GM12872 (cell line): ENCODE results near the gene DENND5A.

Source experiments
- TF ChIP-seq, protein P1 (sequence below): IDR thresholded peaks from 3 replicates; pipeline ENCODE4 v1.5.1; 2011; ENCODE audit warnings: low read depth, mild to moderate bottlenecking, low read length, moderate library complexity; ENCODE audit not compliant: insufficient read depth

The DENND5A gene

DNA sequence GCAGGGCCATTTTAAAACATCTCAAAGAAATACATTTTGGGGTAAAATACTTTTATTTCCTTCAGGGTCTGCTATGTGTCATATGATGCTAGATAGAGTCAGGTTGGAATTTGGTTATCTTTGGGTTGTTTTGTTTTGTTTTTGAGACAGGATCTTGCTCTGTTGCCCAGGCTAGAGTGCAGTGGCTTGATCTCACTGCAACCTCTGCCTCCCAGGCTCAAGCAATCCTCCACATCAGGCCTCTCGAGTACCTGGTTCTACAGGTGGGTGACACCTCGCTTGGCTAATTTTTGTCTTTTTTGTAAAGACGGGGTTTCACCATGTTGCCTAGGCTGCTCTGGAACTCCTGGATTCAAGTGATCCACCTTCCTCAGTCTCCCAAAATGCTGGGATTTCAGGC, 17.3 kb downstream of the DENND5A start:
- TF ChIP-seq, protein P1, sequence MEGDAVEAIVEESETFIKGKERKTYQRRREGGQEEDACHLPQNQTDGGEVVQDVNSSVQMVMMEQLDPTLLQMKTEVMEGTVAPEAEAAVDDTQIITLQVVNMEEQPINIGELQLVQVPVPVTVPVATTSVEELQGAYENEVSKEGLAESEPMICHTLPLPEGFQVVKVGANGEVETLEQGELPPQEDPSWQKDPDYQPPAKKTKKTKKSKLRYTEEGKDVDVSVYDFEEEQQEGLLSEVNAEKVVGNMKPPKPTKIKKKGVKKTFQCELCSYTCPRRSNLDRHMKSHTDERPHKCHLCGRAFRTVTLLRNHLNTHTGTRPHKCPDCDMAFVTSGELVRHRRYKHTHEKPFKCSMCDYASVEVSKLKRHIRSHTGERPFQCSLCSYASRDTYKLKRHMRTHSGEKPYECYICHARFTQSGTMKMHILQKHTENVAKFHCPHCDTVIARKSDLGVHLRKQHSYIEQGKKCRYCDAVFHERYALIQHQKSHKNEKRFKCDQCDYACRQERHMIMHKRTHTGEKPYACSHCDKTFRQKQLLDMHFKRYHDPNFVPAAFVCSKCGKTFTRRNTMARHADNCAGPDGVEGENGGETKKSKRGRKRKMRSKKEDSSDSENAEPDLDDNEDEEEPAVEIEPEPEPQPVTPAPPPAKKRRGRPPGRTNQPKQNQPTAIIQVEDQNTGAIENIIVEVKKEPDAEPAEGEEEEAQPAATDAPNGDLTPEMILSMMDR = no peak

DNA sequence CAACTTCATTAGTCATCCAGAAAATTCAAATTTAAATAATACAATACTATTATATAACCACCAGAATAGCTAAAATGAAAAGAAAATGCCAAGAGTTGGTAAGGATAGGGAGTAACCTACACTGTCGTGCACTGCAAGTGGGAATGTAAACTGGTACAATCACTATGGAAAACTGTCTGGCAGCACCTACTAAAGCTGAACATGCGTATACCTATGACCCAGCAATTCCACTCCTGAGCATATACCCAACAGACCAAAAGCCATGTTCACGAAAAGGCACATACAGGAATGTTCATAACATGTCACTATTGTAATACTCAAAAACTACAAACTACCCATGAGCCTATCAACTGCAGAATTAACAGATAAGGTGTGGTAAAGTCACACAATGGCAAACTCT, 32.7 kb downstream of the DENND5A start:
- TF ChIP-seq, protein P1 = no peak

DNA sequence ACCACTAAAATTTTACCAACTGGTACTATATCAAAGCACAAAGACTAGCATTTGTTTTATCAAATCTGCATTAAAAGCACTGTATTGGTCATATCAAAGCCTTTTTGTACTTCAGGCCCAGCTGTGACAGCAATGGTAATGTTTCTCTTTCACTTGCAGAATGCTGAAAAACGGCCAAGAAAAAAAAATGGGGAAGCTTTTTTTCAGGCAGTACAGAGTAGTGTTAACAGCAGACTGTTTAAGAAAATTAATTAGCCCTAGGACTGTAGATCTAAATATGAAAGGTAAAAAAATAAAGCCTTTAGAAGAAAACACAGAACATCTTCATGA, 33.3 kb downstream of the DENND5A start:
- TF ChIP-seq, protein P1 = no peak

DNA sequence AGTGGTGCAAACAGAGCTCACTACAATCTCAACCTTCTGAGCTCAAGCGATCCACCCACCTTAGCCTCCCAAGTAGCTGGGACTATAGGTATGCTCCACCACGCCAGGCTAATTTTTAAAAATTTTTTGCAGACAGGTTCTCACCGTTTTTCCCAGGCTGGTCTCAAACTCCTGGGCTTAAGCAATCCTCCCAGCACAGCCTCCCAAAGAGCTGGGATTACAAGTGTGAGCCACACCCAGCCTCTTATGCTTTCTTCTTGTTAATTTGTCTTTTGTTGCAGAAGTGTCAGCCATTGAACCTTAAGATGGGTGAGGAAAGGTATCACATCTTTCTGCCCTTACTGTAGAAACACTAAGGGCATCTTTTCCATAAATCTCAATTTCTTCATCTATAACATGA, 34.9 kb downstream of the DENND5A start:
- TF ChIP-seq, protein P1 = no peak

DNA sequence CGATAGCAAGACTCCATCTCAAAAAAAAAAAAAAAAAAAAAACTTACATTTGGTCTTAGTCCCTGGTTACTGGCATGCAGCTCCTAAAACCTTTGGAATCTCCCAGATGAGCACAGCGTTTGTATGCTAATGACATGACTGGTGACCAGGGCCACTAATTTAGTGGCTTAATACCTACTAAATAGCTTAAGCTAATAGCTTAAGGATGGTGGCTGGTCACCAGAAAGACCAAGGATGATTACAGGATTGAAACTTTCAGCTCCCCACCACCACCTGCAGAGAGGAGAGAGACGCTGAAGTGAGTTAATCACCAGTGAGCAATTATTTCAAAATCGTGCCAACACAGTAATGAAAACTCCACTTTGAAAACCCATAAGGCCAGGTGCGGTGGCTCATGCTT, 37.1 kb downstream of the DENND5A start:
- TF ChIP-seq, protein P1 = no peak

DNA sequence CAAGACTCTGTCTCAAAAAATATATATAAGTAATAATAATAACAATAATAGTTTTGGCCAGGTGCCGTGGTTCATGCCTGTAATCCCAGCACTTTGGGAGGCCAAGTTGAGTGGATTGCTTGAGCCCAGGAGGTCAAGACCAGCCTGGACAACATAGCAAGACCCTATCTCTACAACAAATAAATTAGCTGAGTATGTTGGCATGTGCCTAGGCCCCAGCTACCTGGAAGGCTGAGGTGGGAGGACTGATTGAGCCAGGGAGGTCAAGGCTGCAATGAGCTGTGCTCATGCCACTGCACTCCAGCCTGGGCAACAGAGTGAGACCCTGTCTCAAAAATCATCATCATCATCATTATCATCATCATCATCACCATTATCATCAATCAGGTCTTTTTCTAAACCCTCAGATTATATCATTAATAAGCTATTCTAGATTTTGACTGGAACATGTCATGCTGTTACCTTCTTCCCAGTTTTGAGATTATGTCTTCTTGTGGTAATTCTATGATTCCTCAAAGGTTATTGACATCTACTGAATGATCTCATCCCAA, 39.3 kb downstream of the DENND5A start:
- TF ChIP-seq, protein P1 = no peak

DNA sequence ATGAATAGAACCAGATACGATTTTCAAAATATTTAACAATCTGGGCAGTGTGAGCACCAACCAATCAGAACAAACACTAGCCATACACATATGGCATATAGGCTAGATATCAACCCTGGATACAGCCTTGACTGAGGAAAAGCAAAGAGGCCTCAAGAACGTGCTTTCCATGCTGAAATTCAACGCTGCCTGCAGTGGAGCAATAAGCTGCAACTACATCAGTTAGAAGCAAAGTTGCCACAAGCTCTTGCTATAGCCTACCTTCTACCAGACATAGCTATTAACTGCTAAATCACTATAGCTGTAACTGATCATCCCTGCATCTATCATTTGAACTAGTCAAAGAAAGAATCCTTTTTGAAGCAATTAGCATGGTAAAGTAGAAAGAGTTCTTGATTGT, 42.5 kb downstream of the DENND5A start:
- TF ChIP-seq, protein P1 = no peak

DNA sequence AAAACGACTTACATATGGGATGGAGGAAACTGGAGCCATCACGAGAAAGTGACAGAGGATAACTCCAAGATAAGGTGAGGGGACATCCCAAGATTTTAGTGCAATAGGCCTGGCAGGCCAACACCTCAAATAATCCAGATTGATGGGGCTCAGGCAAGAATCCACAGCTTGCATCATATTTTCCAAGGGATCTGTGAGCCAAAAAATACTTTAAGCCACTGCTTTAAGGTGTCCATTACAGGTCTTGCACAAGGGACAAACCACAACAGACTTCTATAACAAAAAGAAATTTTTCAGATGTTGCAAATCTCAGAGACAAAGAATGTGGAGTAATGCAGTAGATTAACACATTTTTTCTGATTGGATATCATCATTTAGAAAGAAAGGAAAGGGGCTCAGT, 45.6 kb downstream of the DENND5A start:
- TF ChIP-seq, protein P1 = no peak
